H9 (cell line): ENCODE data around the gene TGFBI. TPM values are rescaled to one million over a fixed set of nuclear protein-coding genes. Genes with fewer than 3 reads are reported as not detected.

Source experiments
- DNase-seq: peaks from one replicate; pipeline ENCODE4 v3.0.0-alpha.2; 2017
- H2AFZ ChIP-seq: one replicate; pipeline ENCODE4 v1.6.1; 2013; ENCODE audit warnings: mild to moderate bottlenecking, low read length, control low read depth, moderate library complexity
- H2AK5ac ChIP-seq: 2 replicates; pipeline ENCODE4 v1.6.1; 2013; ENCODE audit warnings: low read length, control low read depth, mixed read lengths; ENCODE audit not compliant: insufficient read length
- H2BK120ac ChIP-seq: one replicate; pipeline ENCODE4 v1.6.1; 2013; ENCODE audit warnings: low read depth, mild to moderate bottlenecking, low read length, control low read depth, inconsistent platforms; ENCODE audit not compliant: poor library complexity, severe bottlenecking
- H2BK12ac ChIP-seq: 2 replicates; pipeline ENCODE4 v1.6.1; 2013; ENCODE audit warnings: low read length, control low read depth, mixed read lengths, low read depth; ENCODE audit not compliant: insufficient read length
- H2BK15ac ChIP-seq: 2 replicates; pipeline ENCODE4 v1.6.1; 2013; ENCODE audit warnings: low read depth, low read length, control low read depth
- H2BK20ac ChIP-seq: one replicate; pipeline ENCODE4 v1.6.1; 2013; ENCODE audit warnings: low read depth, mild to moderate bottlenecking, low read length, control low read depth, inconsistent platforms; ENCODE audit not compliant: poor library complexity, severe bottlenecking
- H2BK5ac ChIP-seq: 2 replicates; pipeline ENCODE4 v1.6.1; 2013; ENCODE audit warnings: low read length, control low read depth, mixed read lengths; ENCODE audit not compliant: insufficient read length
- H3K14ac ChIP-seq: 2 replicates; pipeline ENCODE4 v1.6.1; 2013; ENCODE audit warnings: low read length, control low read depth; ENCODE audit not compliant: insufficient read depth
- H3K18ac ChIP-seq: 2 replicates; pipeline ENCODE4 v1.6.1; 2013; ENCODE audit warnings: low read depth, mild to moderate bottlenecking, mixed read lengths, low read length, control low read depth; ENCODE audit not compliant: insufficient read length
- H3K23ac ChIP-seq: 2 replicates; pipeline ENCODE4 v1.6.1; 2013; ENCODE audit warnings: low read length, control low read depth, mixed read lengths, low read depth; ENCODE audit not compliant: insufficient read length
- H3K23me2 ChIP-seq: 2 replicates; pipeline ENCODE4 v1.6.1; 2013; ENCODE audit warnings: low read depth, mild to moderate bottlenecking, mixed read lengths, low read length, control low read depth; ENCODE audit not compliant: insufficient read length, poor library complexity, severe bottlenecking
- H3K27ac ChIP-seq: 2 replicates; pipeline ENCODE4 v1.5.1; 2013; ENCODE audit warnings: low read length, control low read depth, mixed read lengths, low read depth; ENCODE audit not compliant: insufficient read length
- H3K27me3 ChIP-seq: 2 replicates; pipeline ENCODE4 v1.6.1; 2013; ENCODE audit warnings: low read length, control low read depth, inconsistent platforms; ENCODE audit not compliant: insufficient read depth
- H3K4ac ChIP-seq: 2 replicates; pipeline ENCODE4 v1.6.1; 2013; ENCODE audit warnings: low read depth, mild to moderate bottlenecking, control low read depth, inconsistent platforms, low read length, moderate library complexity
- H3K4me1 ChIP-seq: 2 replicates; pipeline ENCODE4 v1.6.1; 2013; ENCODE audit warnings: low read length, control low read depth, inconsistent platforms; ENCODE audit not compliant: insufficient read depth
- H3K4me2 ChIP-seq: 2 replicates; pipeline ENCODE4 v1.6.1; 2013; ENCODE audit warnings: low read length, control low read depth, mixed read lengths; ENCODE audit not compliant: insufficient read length, insufficient read depth
- H3K56ac ChIP-seq: 2 replicates; pipeline ENCODE4 v1.6.1; 2013; ENCODE audit warnings: low read depth, mild to moderate bottlenecking, mixed read lengths, low read length, control low read depth; ENCODE audit not compliant: insufficient read length
- H3K79me1 ChIP-seq: 2 replicates; pipeline ENCODE4 v1.6.1; 2013; ENCODE audit warnings: low read depth, mild to moderate bottlenecking, moderate library complexity, low read length, control low read depth, inconsistent platforms; ENCODE audit not compliant: insufficient read depth, poor library complexity, severe bottlenecking
- H3K79me2 ChIP-seq: 2 replicates; pipeline ENCODE4 v1.6.1; 2013; ENCODE audit warnings: low read length, control low read depth, inconsistent platforms; ENCODE audit not compliant: insufficient read depth
- H3K9ac ChIP-seq: 2 replicates; pipeline ENCODE4 v1.6.1; 2013; ENCODE audit warnings: low read length, control low read depth, mixed read lengths; ENCODE audit not compliant: insufficient read length; ENCODE audit errors: extremely low read depth
- H3K9me3 ChIP-seq: one replicate; pipeline ENCODE4 v1.6.1; 2013; ENCODE audit warnings: low read depth, low read length, inconsistent platforms; ENCODE audit not compliant: control insufficient read depth
- H3T11ph ChIP-seq: one replicate; pipeline ENCODE4 v1.6.1; 2013; ENCODE audit warnings: mild to moderate bottlenecking, low read length, control low read depth, inconsistent platforms
- H4K20me1 ChIP-seq: one replicate; pipeline ENCODE4 v1.6.1; 2013; ENCODE audit not compliant: control insufficient read depth, insufficient read length, insufficient read depth
- H4K5ac ChIP-seq: 2 replicates; pipeline ENCODE4 v1.6.1; 2013; ENCODE audit warnings: low read depth, mild to moderate bottlenecking, mixed read lengths, low read length, control low read depth; ENCODE audit not compliant: insufficient read length
- H4K8ac ChIP-seq: replicated peaks from 2 replicates; pipeline ENCODE4 v1.6.1; 2013; ENCODE audit warnings: low read length, control low read depth, mixed read lengths, low read depth; ENCODE audit not compliant: insufficient read length
- H4K91ac ChIP-seq: 2 replicates; pipeline ENCODE4 v1.6.1; 2013; ENCODE audit warnings: low read depth, mild to moderate bottlenecking, moderate library complexity, mixed read lengths, low read length, control low read depth; ENCODE audit not compliant: insufficient read length
- H3K27ac Mint-ChIP-seq, 3 experiments: 2 replicates in 2 of 3; 3 replicates in 1 of 3; pipeline ENCODE4 v1.8.0; 2020 to 2021; ENCODE audit warnings: mixed read lengths in 3 of 3, mild to moderate bottlenecking in 1 of 3, moderate library complexity in 1 of 3
- H3K27me3 Mint-ChIP-seq: 2 replicates; pipeline ENCODE4 v1.8.0; 2021; ENCODE audit warnings: low read depth, mild to moderate bottlenecking, moderate library complexity, mixed read lengths
- H3K36me3 Mint-ChIP-seq, 3 experiments: 2 replicates in 2 of 3; 3 replicates in 1 of 3; pipeline ENCODE4 v1.8.0; 2020 to 2021; ENCODE audit warnings: low read depth in 3 of 3, mixed read lengths in 3 of 3; ENCODE audit not compliant: insufficient read depth in 1 of 3
- H3K4me1 Mint-ChIP-seq, 2 experiments: 2 replicates each; pipeline ENCODE4 v1.8.0; 2020; ENCODE audit warnings: mixed read lengths in 2 of 2
- H3K4me3 Mint-ChIP-seq, 2 experiments: 2 replicates in 1 of 2; 3 replicates in 1 of 2; pipeline ENCODE4 v1.8.0; 2020 to 2021; ENCODE audit warnings: mild to moderate bottlenecking in 2 of 2, mixed read lengths in 2 of 2, moderate library complexity in 1 of 2
- H3K9me3 Mint-ChIP-seq, 2 experiments: 2 replicates in 1 of 2; 3 replicates in 1 of 2; pipeline ENCODE4 v1.8.0; 2020; ENCODE audit warnings: mild to moderate bottlenecking in 2 of 2, mixed read lengths in 2 of 2, moderate library complexity in 1 of 2
- WGBS: extraction: QIAGEN DNeasy Blood & Tissue Kit; methylation state at CpG from one replicate; pipeline ENCODE4 v1.1.7; 2013; ENCODE audit warnings: missing lambda C conversion rate, low lambda C conversion rate, mixed read lengths; ENCODE audit not compliant: insufficient read length; ENCODE audit errors: extremely low coverage; 5-methylcytosine and 5-hydroxymethylcytosine counted together
- total RNA-seq: library from RNA; stranded (reverse); gene quantifications from 2 replicates; pipeline ENCODE4 v1.2.1, GENCODE V29; 2021
- TF ChIP-seq, protein P1 (sequence below): fragments of 200-600 bp; sonication (generic); conservative IDR thresholded peaks from 3 replicates; pipeline ENCODE4 v1.8.0; 2021; ENCODE audit warnings: antibody characterized with exemption, mild to moderate bottlenecking

The TGFBI gene
- total RNA-seq, 1 experiment from 2014 or later = 4.7 TPM

DNA sequence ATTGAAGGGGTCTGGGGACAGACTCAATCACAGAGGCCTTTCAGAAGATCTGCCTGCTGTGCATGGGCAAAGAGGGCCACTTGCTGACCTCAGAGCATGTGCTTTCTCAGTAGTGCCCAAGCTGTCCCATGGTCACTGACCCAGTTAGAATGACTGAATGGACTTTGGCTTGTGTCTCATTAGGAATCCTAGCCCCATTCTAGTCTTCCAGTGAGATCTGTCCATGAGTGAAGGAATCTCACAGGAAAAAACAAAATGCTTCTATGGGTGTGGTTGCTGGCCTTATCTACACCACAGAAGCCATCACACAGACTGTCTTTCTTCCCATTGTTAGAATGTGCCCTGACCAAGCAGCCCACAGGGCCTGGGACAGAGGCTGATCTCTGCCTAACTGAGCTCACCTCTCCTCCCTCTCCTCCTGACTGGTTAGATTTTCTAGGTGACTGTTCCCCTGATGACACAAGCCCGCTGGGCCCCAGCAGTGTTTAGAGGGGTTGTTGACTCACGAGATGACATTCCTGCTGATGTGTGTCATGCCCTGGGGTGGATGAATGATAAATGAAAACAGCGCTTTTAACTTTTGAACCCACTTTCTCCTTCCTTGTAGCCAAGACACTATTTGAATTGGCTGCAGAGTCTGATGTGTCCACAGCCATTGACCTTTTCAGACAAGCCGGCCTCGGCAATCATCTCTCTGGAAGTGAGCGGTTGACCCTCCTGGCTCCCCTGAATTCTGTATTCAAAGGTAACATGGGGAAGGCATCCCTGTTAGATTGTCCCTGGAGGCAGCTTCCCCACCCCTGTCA is 24.8 kb downstream of the TGFBI start:
- TF ChIP-seq, protein P1, sequence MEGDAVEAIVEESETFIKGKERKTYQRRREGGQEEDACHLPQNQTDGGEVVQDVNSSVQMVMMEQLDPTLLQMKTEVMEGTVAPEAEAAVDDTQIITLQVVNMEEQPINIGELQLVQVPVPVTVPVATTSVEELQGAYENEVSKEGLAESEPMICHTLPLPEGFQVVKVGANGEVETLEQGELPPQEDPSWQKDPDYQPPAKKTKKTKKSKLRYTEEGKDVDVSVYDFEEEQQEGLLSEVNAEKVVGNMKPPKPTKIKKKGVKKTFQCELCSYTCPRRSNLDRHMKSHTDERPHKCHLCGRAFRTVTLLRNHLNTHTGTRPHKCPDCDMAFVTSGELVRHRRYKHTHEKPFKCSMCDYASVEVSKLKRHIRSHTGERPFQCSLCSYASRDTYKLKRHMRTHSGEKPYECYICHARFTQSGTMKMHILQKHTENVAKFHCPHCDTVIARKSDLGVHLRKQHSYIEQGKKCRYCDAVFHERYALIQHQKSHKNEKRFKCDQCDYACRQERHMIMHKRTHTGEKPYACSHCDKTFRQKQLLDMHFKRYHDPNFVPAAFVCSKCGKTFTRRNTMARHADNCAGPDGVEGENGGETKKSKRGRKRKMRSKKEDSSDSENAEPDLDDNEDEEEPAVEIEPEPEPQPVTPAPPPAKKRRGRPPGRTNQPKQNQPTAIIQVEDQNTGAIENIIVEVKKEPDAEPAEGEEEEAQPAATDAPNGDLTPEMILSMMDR = no peak
- H3K4ac ChIP-seq = no peak overlapping the region
- H3K4me1 Mint-ChIP-seq = peaks cover 12 to 15% of the 10 kb centered on the region in 2 experiments
- H2AK5ac ChIP-seq = no peak overlapping the region
- no peak overlapping the region for H2BK20ac ChIP-seq
- no peak overlapping the region for H2BK5ac ChIP-seq
- H3K79me2 ChIP-seq = no peaks in the 10 kb centered on the region
- no peak overlapping the region for H3K27ac ChIP-seq
- H3K18ac ChIP-seq = no peak overlapping the region
- H3K36me3 Mint-ChIP-seq = no peaks in the 10 kb centered on the region
- no peak overlapping the region for H3K23ac ChIP-seq
- no peak overlapping the region for H4K5ac ChIP-seq
- H3K4me3 Mint-ChIP-seq = no peak overlapping the region
- H3K27ac Mint-ChIP-seq = no peak overlapping the region; a peak in 1 of 7 replicates
- no peak overlapping the region for H2AFZ ChIP-seq
- no peak overlapping the region for H3K4me2 ChIP-seq
- no peaks in the 10 kb centered on the region for H3K9me3 Mint-ChIP-seq
- no peaks in the 10 kb centered on the region for H3K27me3 ChIP-seq
- no peak overlapping the region for H3K14ac ChIP-seq
- no peaks in the 10 kb centered on the region for H3K9me3 ChIP-seq
- WGBS = no CpG with 5 or more reads among the region's 6 CpGs
- no peak overlapping the region for H2BK120ac ChIP-seq
- DNase-seq = no peak
- no peak overlapping the region for H2BK15ac ChIP-seq
- no peaks in the 10 kb centered on the region for H3K79me1 ChIP-seq
- no peak overlapping the region for H3K56ac ChIP-seq
- no peak overlapping the region for H4K91ac ChIP-seq
- no peaks in the 10 kb centered on the region for H3K4me1 ChIP-seq
- peaks cover 2% of the 10 kb centered on the region for H4K20me1 ChIP-seq
- H3K27me3 Mint-ChIP-seq = peaks cover 5% of the 10 kb centered on the region; the same call in 1 of the 2 replicates
- no peak overlapping the region for H2BK12ac ChIP-seq
- no peak overlapping the region for H3K9ac ChIP-seq
- no peak overlapping the region for H3T11ph ChIP-seq
- H4K8ac ChIP-seq = no peak overlapping the region
- no peaks in the 10 kb centered on the region for H3K23me2 ChIP-seq
